Lung (tissue), 12 donors: ENCODE results near the gene DDX42. TPM values are rescaled to one million over a fixed set of nuclear protein-coding genes. Genes with fewer than 3 reads are reported as not detected.
"Not testable (repeated sequence)": the region's sequence is repeated elsewhere in the genome, so short reads cannot be mapped to it uniquely, and the experiment has no call there.

Source experiments
- ATAC-seq: fragments of 200-7000 bp; cut with Tn5 transposase; one replicate; pipeline ENCODE4 v1.9.1; 2020; ENCODE audit warnings: moderate number of reproducible peaks; ENCODE audit not compliant: insufficient read depth, low FRiP score
- DNase-seq, 3 donors: peaks; one replicate each; pipeline ENCODE4 v3.0.0-alpha.2; 2013 to 2017
- H3K27ac ChIP-seq, 2 donors: one replicate each; pipeline ENCODE4 v1.5.1; 2013; ENCODE audit warnings: mild to moderate bottlenecking in 2 of 2, moderate library complexity in 2 of 2, control low read depth in 1 of 2, inconsistent platforms in 1 of 2, low read depth in 1 of 2, low read length in 1 of 2
- H3K27me3 ChIP-seq, 3 donors: one replicate each; pipeline ENCODE4 v1.5.1; 2013; ENCODE audit warnings: low read length in 2 of 3; ENCODE audit not compliant: control insufficient read depth in 3 of 3, insufficient read depth in 3 of 3
- H3K36me3 ChIP-seq, 4 donors: one replicate each; pipeline ENCODE4 v1.5.1; 2013; ENCODE audit warnings: low read length in 4 of 4, mild to moderate bottlenecking in 1 of 4, moderate library complexity in 1 of 4; ENCODE audit not compliant: control insufficient read depth in 4 of 4, insufficient read depth in 4 of 4
- H3K4me1 ChIP-seq, 5 donors: one replicate each; pipeline ENCODE4 v1.5.1; 2013; ENCODE audit warnings: low read length in 5 of 5, mild to moderate bottlenecking in 2 of 5, moderate library complexity in 1 of 5; ENCODE audit not compliant: control insufficient read depth in 5 of 5, insufficient read depth in 5 of 5
- H3K4me3 ChIP-seq: one replicate; pipeline ENCODE4 v1.5.1; 2013; ENCODE audit warnings: mild to moderate bottlenecking, control low read depth, moderate library complexity
- H3K9ac ChIP-seq, 2 donors: one replicate each; pipeline ENCODE4 v1.5.1; 2013; ENCODE audit warnings: low read length in 2 of 2, control low read depth in 1 of 2; ENCODE audit not compliant: insufficient read depth in 1 of 2
- H3K9me3 ChIP-seq, 4 donors: one replicate each; pipeline ENCODE4 v1.5.1; 2013; ENCODE audit warnings: low read length in 3 of 4, mild to moderate bottlenecking in 1 of 4, moderate library complexity in 1 of 4; ENCODE audit not compliant: control insufficient read depth in 4 of 4, insufficient read depth in 3 of 4
- WGBS, 2 donors: extraction: QIAGEN DNeasy Blood & Tissue Kit; methylation state at CpG; one replicate each; pipeline ENCODE4 v1.1.7; 2013; 5-methylcytosine and 5-hydroxymethylcytosine counted together
- polyA plus RNA-seq, 2 donors: library from polyadenylated mRNA; stranded (reverse); fragments of 200-250 nt; gene quantifications; one replicate each; pipeline ENCODE4 v1.2.1, GENCODE V29; 2013
- total RNA-seq, 2 donors: library from RNA; depleted of rRNA in 1 of 2; stranded (reverse); fragments of >200 nt in 1 of 2; gene quantifications; one replicate each; pipeline ENCODE4 v1.2.1, GENCODE V29; 2014 to 2021
- TF ChIP-seq, protein P1 (sequence below): IDR thresholded peaks from 2 replicates; pipeline ENCODE4 v1.5.1; 2012; ENCODE audit warnings: mild to moderate bottlenecking; ENCODE audit errors: control extremely low read depth, extremely low read depth
- donor health status: control.
- donor health status: control.
- donor health status: Bipolar disorder and iron deficiency.
- donor health status: healthy.
- donor health status: DM: yes; HTN: yes; CAD: no.

DDX42 gene
- total and polyA plus RNA-seq, 4 donors, result 47.8 to 153 (median 75.9) TPM

DNA sequence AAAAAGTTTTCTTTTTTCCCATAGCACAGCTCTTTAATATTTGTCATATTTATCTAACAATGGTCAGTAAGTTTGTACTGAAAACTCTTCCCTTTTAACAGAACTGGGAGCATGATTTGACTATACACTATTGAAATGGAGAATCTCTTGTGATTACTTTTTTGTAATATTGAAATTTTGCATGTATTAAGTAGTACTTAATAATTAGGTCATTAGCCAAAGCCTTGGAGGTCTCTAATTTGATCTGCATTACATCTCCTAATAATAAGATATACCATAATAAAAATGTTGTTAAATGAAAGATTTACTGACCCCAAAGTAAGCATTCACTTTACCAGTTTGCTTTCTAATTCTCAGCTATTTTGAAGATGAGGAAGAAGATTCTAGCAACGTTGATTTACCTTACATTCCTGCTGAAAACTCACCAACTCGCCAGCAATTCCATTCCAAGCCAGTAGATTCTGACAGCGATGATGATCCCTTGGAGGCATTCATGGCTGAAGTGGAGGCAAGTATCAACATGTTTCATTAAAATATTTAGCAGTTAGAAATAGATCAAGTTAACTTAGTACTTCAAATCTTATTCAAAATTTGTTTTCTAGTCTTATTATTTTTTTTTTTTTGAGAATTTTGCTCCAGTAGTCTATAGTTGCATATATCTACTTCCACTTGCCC lies 18.2 kb downstream of the DDX42 start:
- H3K27ac ChIP-seq, result no peak overlapping the region
- WGBS, 2 donors, result 86 to 89% methylated on average over 3 of the region's 3 CpGs
- H3K4me3 ChIP-seq, result no peak overlapping the region
- TF ChIP-seq, protein P1, sequence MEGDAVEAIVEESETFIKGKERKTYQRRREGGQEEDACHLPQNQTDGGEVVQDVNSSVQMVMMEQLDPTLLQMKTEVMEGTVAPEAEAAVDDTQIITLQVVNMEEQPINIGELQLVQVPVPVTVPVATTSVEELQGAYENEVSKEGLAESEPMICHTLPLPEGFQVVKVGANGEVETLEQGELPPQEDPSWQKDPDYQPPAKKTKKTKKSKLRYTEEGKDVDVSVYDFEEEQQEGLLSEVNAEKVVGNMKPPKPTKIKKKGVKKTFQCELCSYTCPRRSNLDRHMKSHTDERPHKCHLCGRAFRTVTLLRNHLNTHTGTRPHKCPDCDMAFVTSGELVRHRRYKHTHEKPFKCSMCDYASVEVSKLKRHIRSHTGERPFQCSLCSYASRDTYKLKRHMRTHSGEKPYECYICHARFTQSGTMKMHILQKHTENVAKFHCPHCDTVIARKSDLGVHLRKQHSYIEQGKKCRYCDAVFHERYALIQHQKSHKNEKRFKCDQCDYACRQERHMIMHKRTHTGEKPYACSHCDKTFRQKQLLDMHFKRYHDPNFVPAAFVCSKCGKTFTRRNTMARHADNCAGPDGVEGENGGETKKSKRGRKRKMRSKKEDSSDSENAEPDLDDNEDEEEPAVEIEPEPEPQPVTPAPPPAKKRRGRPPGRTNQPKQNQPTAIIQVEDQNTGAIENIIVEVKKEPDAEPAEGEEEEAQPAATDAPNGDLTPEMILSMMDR, result no peak
- H3K4me1 ChIP-seq, result no peaks in the 10 kb centered on the region
- no peaks in the 10 kb centered on the region for H3K9me3 ChIP-seq
- ATAC-seq (no peak), DNase-seq (no peak)
- no peaks in the 10 kb centered on the region for H3K27me3 ChIP-seq
- no peak overlapping the region for H3K9ac ChIP-seq
- peaks cover 27 to 47% (median 33%) of the 10 kb centered on the region in 4 donors for H3K36me3 ChIP-seq

DNA sequence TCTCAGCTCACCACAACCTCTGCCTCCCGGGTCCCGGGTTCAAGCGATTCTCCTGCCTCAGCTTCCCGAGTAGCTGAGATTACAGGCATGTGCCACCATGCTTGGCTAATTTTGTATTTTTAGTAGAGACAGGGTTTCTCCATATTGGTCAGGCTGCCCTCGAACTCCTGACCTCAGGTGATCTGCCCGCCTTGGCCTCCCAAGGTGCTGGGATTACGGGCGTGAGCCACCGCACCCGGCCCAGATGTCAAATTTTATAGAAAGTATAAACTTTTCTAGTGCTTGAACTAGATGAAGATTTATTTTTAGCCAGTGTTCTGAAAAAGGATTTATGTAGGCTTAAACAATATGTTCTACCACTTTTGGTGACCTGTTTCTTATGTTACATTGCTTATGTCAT lies 22.4 kb downstream of the DDX42 start:
- not testable (repeated sequence) for H3K9ac ChIP-seq, H3K9me3 ChIP-seq, H3K27me3 ChIP-seq, DNase-seq, H3K27ac ChIP-seq, H3K4me1 ChIP-seq, H3K4me3 ChIP-seq, ATAC-seq
- 97 to 99% methylated on average over 10 of the region's 10 CpGs for WGBS, 2 donors
- H3K36me3 ChIP-seq, result peaks cover 40 to 62% (median 51%) of the 10 kb centered on the region in 4 donors

DNA sequence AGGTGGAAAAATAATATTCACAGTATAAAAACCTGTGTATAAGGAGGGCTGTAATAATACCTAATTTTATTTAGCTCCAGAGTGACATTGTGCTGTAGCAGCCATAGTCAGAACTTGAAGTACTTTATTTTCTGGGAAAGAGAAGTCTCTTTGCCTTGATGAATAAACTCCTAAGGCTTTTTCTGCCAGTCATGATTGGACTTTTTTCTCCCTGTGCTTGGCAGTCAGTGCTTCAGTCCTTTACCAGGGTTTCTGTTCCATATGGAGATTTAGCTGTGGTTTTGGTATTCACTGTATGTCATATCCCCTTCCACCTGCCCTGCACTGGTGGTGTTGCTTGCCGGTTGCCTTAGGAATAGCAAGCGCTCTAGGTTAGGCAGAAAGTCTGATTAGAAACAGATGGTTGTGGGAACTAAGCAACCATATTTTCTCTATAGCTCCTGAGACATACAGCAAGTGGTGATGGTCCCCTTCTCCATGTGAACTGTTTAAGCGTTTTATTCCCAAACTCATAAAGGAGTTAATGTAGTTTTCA lies 24.7 kb downstream of the DDX42 start:
- TF ChIP-seq, protein P1, result no peak
- H3K4me1 ChIP-seq, result no peaks in the 10 kb centered on the region
- no peak overlapping the region for H3K27ac ChIP-seq
- no peak overlapping the region for H3K9ac ChIP-seq
- no peaks in the 10 kb centered on the region for H3K9me3 ChIP-seq
- peaks cover 36 to 69% (median 53%) of the 10 kb centered on the region in 4 donors for H3K36me3 ChIP-seq
- DNase-seq (no peak), ATAC-seq (no peak)
- H3K27me3 ChIP-seq, result no peaks in the 10 kb centered on the region
- 96 to 100% methylated on average over 3 of the region's 3 CpGs for WGBS, 2 donors
- H3K4me3 ChIP-seq, result no peak overlapping the region

DNA sequence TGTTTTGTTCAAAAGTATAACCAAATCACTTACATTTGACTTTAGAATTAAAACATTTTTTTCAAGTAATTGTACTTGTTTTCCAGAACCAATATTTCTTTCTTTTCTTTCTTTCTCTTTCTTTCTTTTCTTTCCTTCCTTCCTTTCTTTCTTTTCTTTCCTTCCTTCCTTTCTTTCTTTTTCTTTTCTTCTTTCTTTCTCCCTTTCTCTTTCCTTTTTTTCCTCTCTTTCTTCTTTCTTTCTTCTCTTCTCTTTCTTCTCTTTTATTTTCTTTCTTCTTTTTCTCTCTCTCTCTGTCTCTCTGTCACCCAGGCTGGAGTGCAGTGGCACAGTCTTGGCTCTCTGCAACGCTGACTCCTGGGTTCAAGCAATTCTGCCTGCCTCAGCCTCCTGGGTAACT lies 26.8 kb downstream of the DDX42 start:
- 95 to 100% methylated on average over 1 of the region's 1 CpG for WGBS, 2 donors
- DNase-seq (no peak), ATAC-seq (no peak)
- peaks cover 36 to 56% (median 43%) of the 10 kb centered on the region in 4 donors for H3K36me3 ChIP-seq
- TF ChIP-seq, protein P1, result no peak
- H3K9ac ChIP-seq, result no peak overlapping the region
- no peak overlapping the region for H3K4me3 ChIP-seq
- H3K9me3 ChIP-seq, result no peaks in the 10 kb centered on the region
- no peaks in the 10 kb centered on the region for H3K4me1 ChIP-seq
- no peaks in the 10 kb centered on the region for H3K27me3 ChIP-seq
- no peak overlapping the region for H3K27ac ChIP-seq
